HG02763 (cell line): Measurements from ENCODE around the gene PGGHG.
A peak's percentile ranks its signal among the peaks of the same experiment; 100 is the strongest.
"Not testable (repeated sequence)": the region's sequence is repeated elsewhere in the genome, so short reads cannot be mapped to it uniquely, and the experiment has no call there.

Experiments used
- ATAC-seq: cut with Tn5 transposase; IDR thresholded peaks from one replicate; pipeline ENCODE4 v1.9.1; 2021; ENCODE audit warnings: mild to moderate bottlenecking, moderate library complexity; ENCODE audit not compliant: unreplicated experiment

The PGGHG gene

DNA sequence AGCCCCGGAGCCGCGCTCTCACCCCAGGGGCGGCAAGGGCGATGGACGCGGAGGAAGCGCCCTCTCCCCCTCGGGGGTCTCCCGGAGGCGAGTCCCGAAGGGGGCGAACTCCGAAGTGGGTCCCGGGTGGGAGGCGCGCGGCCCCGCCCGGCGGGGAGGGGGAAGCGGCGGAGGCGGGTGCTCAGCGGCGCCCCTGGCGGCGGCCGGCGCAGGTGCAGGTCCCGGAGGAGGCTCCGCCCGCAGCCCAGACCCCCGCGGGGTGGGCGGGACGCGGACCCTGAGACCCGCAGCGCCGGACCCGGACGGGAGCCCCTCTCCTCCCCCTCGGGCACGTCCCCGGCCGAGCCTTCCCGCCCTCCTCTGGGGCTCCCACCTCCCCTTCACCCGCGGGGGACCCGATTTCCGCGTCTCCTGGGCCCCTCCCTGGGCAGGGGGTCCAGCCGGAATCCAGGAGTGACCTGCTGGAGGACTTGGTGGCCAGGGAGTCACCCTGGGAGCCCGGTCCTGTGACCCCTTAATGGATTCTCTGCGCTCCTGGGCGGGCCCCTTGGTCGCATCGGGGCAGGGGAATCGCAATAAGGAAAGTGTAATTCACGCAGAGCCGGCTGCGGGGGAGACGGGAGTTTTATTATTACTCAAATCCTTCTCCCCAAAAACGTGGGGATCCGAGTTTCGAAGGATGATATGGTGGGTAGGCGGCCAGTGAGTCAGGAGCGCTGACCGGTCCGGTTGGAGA lies 22.3 kb downstream of the PGGHG start:
- peak; percentile 28 for ATAC-seq

DNA sequence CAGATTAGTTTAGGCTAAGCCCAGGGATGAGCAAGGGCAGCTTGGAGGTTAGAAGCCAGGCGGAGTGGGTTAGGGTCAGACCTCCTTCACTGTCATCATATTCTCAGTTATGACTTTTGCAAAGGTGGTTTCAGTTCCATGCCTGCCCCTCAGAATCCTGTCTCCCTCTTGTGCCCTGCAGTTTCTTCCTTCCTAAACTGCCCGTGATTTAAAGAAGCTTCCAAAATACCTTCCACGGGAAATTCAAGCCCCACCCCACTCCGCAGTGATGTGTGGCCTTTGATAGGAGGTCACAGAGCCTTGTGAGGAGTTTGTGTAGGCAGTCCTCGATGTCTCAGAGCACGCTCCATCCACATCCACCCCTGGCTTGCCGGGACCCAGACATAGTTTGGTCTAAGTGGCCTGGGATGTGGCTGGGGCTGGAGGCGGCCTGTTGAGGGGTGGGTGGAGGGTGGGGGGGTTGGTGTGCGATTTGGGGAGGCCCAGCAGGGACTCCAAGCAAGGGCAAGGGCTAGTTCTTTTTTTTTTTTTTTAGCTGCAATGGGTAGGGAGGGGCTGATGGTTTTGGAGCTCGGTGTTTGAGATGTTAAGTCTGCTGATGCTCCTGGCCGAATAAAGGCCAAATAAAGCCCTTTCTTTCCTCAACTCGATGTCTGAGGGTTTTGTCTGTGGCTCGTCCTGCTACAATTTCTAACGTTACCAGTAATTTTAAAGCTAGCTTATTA lies 23.3 kb downstream of the PGGHG start:
- ATAC-seq: no peak

DNA sequence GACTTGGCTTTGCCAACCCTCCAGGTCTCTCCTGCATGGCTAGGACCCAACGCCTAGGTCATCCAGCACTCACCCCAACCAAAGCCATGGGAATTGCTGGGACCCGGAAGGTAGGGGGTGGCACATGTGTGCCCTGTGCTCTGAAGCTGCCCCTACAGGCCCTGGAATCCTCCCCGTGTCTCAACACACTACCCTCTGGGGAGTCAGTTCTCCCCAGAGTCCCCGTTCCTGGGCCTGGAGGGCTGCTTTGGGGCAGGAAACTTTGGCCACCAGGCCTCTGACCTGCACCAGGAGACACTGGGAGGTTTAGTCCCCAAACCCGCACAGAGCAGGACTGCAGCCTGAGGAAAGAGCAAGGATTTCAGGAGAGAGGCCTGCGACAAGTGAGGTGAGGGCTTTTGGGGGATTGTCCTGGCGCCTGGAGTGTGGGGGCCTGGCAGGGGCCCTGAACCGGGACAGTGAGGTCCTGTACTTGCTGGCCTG lies 24.4 kb downstream of the PGGHG start:
- peak; percentile 2 for ATAC-seq

DNA sequence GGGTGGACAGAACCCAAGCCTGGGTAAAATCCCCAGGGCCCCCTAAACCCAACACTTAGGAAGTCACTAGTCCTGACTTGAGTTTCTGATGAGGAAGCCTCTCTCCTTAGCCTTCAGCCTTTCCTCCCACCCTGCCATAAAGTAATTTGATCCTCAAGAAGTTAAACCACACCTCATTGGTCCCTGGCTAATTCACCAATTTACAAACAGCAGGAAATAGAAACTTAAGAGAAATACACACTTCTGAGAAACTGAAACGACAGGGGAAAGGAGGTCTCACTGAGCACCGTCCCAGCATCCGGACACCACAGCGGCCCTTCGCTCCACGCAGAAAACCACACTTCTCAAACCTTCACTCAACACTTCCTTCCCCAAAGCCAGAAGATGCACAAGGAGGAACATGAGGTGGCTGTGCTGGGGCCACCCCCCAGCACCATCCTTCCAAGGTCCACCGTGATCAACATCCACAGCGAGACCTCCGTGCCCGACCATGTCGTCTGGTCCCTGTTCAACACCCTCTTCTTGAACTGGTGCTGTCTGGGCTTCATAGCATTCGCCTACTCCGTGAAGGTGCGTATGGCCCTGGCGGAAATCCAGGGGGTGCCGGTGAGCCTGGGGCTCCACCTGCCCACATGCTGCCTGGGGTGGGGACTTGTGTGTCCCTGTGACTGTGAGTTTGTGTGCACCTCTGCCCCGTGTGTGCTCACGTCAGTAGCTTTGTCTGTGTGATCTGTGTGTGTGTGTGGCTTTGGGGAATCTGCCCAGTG lies 25.0 kb downstream of the PGGHG start, which contains the start of gene IFITM1:
TSS of gene IFITM1 (plus strand) at position 254 of the 767 bp plus-strand sequence. CDS start at position 385, 131 bp downstream.
- peak; percentile 26 for ATAC-seq

DNA sequence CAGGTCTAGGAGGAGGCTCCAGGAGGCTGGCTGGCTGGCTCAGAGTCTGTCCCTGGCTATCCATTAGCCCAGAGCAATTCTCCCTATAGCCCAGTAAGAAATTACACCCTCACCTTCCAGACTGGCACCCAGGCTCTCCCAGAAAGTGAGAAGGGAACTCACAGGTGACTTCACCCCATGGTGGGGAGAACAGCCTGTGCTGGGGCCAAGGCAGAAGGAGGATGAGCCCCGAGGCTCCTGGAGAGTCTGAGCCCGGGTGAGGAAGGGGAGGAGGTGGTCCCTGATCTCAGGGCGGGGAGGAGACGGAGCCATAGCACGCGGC lies 25.6 kb downstream of the PGGHG start:
- ATAC-seq: not testable (repeated sequence)

DNA sequence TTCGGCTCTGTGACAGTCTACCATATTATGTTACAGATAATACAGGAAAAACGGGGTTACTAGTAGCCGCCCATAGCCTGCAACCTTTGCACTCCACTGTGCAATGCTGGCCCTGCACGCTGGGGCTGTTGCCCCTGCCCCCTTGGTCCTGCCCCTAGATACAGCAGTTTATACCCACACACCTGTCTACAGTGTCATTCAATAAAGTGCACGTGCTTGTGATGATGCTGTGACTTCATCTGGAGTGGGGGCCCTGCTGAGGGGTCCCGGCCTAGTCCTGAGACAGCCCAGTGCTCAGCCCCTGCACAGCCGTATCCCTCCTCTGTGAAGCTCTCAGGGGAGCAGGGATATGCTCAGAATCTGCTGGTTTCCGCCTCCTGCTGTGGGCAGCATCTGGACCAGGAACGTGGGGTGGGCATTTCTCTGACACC lies 26.1 kb downstream of the PGGHG start:
- no peak for ATAC-seq

DNA sequence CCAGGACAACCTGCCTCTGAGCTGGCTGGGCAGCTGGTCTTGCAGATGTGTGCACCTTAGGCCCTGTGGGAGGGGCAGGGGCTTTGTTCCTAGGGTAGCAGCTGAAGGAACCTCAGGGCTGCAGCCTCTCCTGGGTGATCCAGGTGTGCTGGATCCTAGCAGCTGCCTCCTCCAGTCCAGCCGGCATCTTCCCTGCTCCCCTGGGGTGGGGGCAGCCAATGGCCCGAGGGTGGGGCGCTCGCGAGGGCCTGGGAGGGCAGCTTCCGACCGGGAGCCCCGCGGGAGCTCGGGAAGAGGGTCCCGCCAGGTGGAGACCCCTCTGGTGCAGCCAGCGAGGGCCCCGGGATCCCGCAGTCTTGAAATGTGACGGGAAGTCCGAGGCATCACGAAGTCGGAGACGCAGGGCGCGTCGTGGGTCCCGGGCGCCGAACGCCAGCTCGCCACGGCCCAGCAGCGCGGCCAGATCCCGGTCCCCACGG lies 26.6 kb downstream of the PGGHG start:
- ATAC-seq: no peak

DNA sequence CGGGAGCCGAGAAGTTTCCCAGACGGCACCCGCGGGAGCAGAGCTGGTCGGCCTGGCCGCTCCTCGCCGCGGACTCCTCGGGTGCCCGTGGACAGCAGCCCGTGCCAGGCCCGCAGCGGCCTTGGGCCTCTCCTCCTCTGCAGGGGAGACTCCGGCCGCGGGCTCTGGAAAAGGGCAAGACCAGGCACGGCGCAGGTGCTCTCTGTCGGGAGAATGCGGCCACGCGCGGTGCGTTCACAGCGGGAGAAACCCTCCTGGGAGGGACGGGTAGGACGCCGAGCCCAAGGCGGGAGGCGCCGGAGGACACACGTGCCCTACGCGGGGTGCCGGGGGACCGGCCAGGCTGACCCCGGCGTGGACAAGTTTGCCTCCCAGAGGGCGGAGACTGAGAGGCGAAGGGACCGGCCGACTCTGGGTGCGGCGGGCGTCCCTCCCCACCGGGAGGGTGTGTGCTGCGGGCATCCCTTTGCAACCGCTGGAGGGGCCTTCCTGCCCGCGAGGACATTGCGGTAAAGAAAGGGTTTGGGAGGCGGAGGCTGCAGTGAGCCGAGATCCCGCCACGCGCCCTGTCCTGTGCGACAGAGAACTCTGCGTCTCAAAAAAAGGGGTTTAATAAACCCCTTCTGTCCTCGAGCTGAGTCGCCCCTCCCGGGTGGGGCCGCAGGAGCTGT lies 27.2 kb downstream of the PGGHG start:
- no peak for ATAC-seq

DNA sequence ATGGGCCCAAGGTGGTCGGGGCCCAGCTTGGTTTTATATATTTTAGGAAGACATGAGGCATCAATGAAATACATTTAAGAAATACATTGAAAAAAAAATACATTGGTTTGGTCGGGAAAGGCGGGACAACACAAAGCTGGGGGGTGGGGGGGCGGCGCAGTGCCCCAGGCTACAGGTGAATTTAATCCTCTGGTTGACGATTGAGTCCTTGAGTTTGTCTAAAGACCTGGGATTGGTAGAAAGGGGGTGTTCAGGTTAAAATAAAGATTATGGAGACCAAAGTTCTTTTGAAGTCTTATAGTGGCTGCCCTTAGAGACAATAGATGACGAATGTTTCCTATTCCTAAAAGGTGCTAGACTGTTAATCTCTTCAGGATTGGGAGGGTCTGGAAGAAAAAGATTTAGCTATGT lies 28.0 kb downstream of the PGGHG start:
- ATAC-seq: no peak

DNA sequence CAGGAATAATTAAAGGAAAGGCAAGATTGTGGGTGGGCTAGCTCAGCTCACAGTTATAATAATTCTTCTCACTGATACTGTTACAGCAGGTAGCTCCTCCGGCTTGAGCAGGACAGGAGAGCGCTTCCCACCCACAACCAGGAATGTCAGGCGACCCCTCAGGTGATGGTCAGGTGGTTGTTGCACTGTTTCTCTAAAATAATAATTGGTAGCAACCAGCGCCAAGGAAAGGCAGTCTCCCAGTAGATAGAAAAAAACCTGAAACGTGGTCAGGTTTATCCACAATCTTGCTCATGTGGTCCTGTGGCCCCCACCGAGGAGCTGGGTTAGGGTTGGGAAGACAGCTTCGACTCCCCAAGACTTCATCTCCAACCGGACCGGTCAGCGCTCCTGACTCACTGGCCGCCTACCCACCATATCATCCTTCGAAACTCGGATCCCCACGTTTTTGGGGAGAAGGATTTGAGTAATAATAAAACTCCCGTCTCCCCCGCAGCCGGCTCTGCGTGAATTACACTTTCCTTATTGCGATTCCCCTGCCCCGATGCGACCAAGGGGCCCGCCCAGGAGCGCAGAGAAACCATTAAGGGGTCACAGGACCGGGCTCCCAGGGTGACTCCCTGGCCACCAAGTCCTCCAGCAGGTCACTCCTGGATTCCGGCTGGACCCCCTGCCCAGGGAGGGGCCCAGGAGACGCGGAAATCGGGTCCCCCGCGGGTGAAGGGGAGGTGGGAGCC lies 28.9 kb downstream of the PGGHG start:
- not testable (repeated sequence) for ATAC-seq

DNA sequence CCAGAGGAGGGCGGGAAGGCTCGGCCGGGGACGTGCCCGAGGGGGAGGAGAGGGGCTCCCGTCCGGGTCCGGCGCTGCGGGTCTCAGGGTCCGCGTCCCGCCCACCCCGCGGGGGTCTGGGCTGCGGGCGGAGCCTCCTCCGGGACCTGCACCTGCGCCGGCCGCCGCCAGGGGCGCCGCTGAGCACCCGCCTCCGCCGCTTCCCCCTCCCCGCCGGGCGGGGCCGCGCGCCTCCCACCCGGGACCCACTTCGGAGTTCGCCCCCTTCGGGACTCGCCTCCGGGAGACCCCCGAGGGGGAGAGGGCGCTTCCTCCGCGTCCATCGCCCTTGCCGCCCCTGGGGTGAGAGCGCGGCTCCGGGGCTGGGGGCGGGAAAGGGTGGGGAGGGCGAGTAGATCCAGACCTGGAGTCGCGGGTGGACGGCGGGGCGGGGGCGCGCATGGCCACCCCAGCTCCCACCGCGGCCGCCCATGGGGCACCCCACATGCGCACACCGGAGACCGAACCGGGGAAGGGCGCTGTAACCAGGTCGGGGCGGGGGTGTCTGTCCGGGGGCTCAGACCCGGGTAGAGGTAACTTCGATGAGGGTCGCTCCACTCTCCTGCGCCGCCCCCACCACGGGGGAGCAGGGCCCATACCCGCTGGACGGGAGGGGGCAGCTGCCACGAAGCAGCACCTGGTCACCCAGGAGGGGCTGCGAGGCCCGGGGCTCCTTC lies 29.6 kb downstream of the PGGHG start:
- peak; percentile 56 for ATAC-seq

DNA sequence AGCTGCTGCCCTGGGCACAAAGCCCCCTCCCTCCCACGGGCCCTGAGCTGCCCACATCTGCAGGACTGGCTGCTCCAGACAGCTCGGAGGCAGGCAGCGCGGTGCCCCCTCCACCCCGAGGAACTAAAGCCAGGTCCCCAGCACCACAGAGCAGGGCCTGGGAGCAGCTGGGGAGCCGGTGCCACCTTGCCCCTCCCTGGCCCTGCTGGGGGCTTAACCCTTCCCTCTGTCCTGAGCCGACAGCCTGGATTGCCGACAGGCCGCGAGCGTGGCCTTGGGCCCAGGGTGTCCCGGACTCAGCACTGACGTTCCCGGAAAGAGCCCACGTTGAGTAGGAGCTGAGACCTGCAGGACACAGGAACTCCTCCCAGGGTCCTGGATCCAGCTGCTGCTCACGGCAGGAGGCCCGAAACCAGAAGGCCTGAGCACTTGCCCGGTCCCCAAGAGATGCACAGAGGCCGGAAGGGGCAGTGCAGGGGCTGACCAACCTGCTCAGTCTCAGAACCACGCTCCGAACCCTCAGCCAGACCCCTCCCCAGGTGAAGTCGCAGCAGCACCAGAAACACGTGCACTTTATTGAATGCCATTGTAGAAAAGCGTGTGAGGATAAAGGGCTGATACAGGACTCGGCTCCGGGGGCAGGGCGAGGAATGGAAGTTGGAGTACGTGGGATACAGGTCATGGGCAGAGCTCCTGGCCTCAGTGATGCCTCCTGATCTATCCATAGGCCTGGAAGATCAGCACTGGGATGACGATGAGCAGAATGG lies 30.4 kb downstream of the PGGHG start:
- not testable (repeated sequence) for ATAC-seq

DNA sequence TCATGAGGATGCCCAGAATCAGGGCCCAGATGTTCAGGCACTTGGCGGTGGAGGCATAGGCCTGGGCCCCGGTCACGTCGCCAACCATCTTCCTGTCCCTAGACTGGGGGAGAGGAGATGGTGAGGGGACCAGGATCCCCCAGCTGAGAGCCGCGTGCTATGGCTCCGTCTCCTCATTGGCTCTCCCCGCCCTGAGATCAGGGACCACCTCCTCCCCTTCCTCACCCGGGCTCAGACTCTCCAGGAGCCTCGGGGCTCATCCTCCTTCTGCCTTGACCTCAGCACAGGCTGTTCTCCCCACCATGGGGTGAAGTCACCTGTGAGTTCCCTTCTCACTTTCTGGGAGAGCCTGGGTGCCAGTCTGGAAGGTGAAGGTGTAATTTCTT lies 31.0 kb downstream of the PGGHG start:
- not testable (repeated sequence) for ATAC-seq

DNA sequence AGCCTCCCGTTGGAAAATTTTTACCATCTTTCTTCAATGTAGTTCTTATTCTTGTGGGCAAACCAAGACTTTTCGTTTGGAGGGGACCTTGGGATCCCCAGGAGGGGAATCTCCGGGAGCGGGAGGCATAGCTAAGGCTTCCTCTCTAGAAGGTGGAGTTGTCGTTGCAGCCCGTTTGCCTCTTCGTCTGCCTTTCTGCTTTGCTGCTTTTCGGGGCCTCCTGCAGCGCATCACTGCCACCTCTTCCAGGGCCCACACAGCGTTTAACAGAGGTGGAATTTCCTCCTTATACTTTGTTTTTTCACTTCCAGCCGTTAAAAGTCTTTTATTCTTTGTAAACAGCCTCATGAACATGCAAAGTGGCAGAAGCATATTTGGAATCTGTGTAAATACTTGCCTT lies 35.2 kb downstream of the PGGHG start:
- ATAC-seq: no peak

DNA sequence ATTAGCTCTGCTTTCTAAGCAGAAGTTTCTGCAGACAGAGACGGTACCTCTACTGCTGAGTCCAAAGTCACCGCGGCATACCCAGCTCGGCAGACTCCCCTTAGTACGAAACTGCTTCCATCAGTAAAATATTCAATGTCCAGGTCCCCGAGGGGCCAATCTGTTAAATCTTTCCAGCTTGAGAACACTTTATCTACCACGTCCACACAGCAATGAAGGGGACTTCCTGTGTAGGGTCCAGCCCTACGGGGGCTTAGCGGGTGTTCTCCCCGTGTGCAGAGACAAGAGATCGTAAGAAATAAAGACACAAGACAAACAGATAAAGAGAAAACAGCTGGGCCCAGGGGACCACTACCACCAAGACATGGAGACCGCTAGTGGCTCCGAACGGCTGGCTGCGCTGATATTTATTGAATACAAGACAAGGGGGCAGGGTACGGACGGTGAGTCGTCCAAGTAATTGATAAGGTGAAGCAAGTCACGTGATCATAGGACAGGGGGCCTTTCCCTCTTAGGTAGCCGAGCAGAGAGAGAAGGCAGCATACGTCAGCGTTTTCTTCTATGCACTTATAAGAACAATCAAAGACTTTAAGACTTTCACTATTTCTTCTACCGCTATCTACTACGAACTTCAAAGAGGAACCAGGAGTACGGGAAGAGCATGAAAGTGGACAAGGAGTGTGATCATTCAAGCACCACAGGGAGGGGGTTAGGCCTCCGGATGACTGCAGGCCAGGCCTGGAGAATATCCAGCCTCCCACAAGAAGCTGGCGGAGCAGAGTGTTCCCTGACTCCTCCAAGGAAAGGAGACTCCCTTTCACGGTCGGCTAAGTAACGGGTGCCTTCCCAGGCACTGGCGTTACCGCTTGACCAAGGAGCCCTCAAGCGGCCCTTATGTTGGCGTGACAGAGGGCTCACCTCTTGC lies 35.9 kb downstream of the PGGHG start:
- not testable (repeated sequence) for ATAC-seq

DNA sequence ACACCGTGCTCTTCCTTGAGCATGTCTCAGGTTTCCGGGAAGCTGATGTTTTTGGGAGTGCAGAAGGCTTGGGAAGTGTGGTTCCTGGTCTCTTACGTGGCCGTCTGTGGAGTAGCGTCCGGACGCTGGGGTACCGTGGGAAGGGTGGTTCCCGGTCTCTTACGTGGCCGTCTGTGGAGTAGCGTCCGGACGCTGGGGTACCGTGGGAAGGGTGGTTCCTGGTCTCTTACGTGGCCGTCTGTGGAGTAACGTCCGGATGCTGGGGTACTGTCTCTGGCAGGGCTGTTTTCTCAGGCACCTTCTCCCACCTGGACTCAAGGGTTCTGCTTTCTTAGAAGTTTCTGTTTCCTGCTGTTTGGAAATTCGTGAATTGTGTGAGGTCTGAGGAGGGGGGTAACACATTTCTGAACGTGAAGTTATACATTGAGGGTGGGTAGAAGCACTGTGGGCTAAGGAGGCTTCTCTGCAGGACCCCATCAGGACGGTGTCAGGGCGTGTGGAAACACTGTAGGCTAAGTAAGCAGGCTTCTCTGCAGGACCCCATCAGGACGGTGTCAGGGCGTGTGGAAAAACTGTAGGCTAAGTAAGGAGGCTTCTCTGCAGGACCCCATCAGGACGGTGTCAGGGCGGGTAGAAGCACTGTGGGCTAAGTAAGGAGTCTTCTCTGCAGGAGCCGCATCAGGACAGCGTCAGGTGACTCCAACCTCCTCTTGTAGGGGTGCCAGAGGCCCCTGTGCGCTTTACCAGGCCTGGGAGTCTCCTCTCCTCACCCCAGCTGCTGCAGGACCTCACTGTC lies 37.1 kb downstream of the PGGHG start:
- ATAC-seq: no peak

DNA sequence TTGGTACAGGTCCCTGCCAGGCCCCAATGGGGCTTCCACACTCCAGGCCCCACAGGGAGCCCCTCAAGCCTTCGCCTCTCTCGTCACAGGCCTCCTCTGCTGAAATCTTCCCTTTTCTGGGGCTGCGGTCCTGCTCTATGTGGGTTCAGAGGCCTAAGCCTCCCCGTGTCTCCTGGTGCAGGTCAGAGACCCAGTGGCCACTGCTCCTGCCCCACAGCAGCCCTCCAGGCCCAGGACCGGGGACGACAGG lies 37.6 kb downstream of the PGGHG start:
- ATAC-seq: no peak
